Stimulated activated CD4-positive, alpha-beta T cell treated with anti-CD3 and anti-CD28 coated beads, Interleukin-12 subunit alpha, Interleukin-12 subunit beta, amount 100 ng/mL, for 48 hours (primary cell): ENCODE data around the gene SLC26A8.
"Not testable (repeated sequence)": the region's sequence is repeated elsewhere in the genome, so short reads cannot be mapped to it uniquely, and the experiment has no call there.

Experiments used
- DNase-seq, 3 donors: peaks; one replicate each; pipeline ENCODE4 v3.0.0-alpha.2; 2020; ENCODE audit warnings: low read depth in 2 of 3, low spot score in 1 of 3

SLC26A8 gene

DNA sequence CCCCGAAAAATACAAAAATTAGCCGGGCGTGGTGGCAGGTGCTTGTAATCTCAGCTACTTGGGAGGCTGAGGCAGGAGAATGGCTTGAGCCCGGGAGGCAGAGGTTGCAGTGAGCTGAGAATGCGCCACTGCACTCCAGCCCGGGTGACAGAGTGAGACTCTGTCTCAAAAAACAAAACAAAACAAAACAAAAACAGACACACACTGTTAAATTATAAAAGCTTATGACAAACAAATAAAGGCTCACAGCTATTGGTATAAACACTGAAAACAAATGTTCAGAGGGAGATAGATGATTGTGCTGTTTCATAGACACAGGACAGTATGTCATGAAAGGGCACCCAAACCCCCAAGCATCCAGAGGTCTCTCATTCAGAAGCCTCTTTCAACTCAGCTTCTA, 107.5 kb downstream of the SLC26A8 start:
- DNase-seq = not testable (repeated sequence)

GRCh38 chr6:35916056-35916455, 108.4 kb downstream of the SLC26A8 start:
- no peak for DNase-seq

DNA sequence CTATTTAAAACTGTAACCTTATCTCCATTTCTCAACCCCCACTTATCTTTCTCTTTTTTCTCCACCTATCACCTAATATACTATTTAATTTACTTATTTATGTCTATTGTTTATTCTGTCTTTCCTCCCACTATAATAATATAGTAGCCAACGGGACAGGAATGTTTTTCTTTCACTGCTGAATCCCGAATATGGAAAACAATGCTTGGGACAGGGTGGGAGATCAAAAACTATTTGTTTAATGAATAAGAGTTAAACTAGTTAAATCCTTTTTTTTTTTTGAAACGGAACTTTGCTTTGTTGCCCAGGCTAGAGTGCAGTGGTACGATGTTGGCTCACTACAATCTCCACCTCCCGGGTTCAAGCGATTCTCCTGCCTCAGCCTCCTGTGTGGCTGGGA, 109.9 kb downstream of the SLC26A8 start:
- DNase-seq = no peak

- DNase-seq = no peak
Measured at GRCh38 chr6:35911871-35912653, 112.4 kb downstream of the SLC26A8 start.

GRCh38 chr6:35909571-35909970, 114.9 kb downstream of the SLC26A8 start:
- not testable (repeated sequence) for DNase-seq

GRCh38 chr6:35908753-35909401, 115.6 kb downstream of the SLC26A8 start:
- not testable (repeated sequence) for DNase-seq

DNA sequence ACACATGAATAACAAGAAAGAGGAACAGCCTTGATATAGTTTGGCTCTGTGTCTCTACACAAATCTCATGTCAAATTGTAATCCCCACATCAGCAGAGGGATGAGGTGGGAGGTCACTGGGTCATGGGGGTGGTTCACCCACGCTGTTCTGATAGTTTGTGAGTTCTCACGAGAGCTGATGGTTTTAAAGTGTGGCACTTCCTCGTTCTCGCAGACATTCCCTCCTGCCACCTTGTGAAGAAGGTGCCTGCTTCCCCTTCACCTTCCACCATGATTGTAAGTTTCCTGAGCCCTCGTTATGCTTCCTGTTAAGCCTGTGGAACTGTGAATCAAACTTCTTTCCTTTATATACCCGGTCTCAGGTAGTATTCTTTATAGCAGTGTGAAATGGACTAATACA, 116.7 kb downstream of the SLC26A8 start:
- DNase-seq = no peak

DNA sequence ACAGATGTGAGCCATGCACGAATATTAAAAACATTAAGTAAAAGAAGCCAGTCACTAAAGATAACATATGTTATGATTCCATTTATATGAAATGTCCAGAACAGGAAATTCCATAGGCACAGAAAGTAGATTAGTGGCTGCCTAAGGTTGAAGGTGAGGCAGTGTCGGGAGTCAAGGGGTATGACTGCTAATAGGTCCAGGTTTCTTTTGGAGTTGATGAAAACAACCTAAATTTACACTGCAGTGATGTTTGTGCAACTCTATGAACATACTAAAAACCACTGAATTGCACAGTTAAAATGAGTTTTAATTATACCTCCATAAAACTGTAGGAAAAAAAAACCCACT, 118.0 kb downstream of the SLC26A8 start:
- no peak for DNase-seq

DNA sequence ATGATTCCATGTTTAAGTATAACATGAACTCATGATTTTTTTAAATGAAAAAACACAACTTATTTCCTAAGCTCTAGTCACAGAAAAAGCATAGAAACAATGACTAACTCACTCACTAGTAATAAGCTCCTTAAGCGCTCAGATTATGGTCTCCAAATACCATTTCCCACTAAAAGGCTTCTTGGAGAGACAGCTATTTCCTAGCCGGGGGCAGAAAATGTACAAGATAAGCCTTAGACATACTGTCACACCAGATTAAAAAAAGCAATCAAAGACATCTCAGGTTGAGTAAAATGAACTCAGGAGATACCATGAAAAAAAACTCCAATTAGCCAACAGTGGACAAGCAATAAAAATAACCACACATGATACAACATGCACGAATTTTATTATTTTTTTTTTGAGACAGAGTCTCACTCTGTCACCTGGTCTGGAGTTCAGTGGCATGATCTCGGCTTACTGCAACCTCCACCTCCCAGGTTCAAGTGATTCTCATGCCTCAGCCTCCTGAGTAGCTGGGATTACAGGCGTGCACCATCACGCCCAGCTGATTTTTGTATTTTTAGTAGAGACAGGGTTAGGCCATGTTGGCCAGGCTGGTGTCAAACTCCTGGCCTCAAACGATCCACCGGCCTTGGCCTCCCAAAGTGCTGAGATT, 118.5 kb downstream of the SLC26A8 start:
- no peak for DNase-seq

DNA sequence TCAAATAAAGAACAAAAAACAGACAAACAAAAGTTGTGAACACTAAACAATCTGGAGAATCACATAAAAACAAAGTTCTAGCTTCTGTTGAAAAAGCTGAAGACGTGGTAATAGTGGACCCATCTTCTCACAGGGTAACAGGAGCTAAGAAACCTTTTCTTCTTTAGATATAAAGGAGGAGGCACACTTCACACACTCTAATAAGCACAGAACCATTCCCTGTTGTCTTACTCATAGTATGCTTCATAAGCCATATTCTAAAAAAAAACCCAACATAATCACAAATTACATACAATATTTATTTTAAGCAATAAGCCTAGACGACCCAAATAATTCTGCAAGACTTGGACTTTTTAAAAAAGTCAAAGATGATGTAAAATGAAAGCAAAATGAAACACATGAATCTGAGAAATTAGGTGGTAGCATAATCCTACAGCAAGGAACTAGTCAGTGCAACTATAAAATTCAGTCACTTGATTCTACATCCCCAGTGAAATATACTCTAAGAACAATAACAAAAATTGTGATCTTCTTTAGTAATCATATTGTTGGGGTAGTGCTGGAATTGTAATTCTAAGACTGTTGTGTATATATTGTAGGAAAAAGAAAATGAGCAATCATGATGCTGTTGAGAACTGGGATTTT, 119.2 kb downstream of the SLC26A8 start:
- DNase-seq = no peak

GRCh38 chr6:35903679-35904078, 120.8 kb downstream of the SLC26A8 start:
- DNase-seq = no peak

GRCh38 chr6:35900448-35900847, 124.0 kb downstream of the SLC26A8 start:
- no peak for DNase-seq

DNA sequence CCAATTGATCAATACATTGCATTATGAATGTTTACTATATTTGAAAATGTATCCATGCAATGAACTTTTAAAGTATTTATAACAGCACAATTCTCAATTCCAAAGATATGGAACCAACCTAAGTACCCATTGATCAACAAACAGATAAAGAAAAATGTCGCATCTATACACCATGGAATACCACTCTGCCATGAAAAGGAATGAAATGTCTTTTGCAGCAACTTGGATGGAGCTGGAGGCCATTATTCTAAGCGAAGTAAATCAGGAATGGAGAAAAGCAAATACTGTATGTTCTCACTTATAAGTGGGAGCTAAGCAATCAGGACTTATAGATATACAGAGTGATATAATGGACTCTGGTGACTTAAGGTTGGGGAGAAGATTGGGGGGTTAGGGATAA, 126.4 kb downstream of the SLC26A8 start:
- DNase-seq = no peak

DNA sequence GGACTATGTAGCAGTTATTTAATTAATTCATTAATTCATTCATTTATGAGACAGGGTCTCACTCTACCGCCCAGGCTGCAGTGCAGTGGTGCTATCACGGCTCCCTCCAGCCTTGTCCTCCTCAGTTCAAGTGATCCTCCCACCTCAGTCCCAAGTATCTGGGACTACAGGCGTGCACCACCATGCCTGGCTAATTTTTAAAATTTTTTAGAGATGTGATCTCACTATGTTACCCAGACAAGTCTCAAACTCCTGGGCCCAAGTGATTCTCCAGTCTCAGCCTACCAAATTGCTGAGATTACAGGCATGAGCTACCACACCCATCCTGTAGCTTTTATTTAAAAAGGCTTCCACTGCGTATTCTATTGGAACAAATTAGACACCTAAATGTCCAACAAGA, 127.0 kb downstream of the SLC26A8 start:
- no peak for DNase-seq

DNA sequence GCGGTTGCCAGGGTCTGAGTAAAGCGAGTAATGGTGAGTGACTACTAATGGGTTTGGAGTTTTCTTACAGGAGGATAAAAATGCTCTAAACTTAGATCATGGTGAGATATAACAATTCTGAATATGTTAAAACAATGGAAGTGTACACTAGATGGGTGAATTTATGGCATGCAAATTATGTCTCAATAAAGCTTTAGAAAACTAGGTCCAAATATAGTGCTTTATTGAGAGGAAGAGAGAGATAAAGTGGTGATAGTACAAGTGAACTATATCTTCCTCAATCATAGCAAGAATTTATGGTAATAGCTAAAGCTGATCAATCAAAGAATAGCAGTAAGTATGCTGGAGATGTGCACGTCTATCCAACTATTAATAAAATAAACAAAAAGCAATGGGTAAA, 127.4 kb downstream of the SLC26A8 start:
- DNase-seq = no peak

DNA sequence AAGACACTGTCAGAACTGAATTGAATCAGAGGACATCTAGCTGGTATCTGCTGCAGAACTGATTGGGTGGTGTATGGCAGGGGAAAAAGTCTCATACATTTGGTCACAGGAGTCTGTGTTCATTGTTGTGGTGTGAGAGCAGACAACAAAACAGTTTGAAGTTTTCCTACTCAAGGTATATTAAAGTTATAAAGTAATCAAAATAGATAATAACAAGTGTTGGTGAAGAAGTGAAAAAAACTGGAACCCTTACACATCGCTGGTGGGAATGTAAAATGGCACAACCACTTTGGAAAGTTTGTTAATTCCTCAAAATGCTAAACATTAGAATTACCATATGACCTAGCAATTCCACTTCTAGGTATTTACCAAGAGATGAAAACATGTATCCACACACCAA, 128.2 kb downstream of the SLC26A8 start:
- DNase-seq = no peak

DNA sequence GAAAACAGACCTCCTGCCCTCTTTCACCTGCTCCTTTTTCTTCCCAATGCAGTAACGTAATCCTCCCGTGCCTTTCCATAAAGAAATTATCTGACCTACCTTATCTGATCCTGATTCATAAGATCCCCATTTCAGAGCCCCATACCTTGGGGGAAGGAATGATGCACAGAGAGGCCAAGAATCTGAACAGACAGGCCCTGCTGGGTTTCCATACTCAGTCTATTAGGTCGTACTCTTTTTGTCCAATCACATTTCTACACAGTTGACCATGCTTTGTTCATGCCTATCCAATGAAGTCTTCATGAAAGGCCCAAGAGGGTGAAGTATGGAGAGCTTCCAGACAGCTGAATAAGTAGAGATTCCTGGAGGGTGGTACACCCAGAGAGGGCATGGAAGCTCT, 128.9 kb downstream of the SLC26A8 start:
- DNase-seq = no peak

GRCh38 chr6:35894776-35895175, 129.7 kb downstream of the SLC26A8 start:
- DNase-seq = no peak
